SU-DHL-6 (cell line): ENCODE results near the gene NDUFS7.

ENCODE experiments used
- CTCF ChIP-seq: fragments of 200-600 bp; sonication (generic); IDR thresholded peaks from one replicate; pipeline ENCODE4 v1.5.1; 2017; ENCODE audit warnings: antibody characterized with exemption, mild to moderate bottlenecking, low read length, moderate library complexity; ENCODE audit not compliant: insufficient read depth, poor library complexity, severe bottlenecking
- EZH2phosphoT487 ChIP-seq: fragments of 200-600 bp; sonication (generic), shearing (Covaris generic); conservative IDR thresholded peaks from 2 replicates; pipeline ENCODE4 v1.6.1; 2018; ENCODE audit warnings: mild to moderate bottlenecking, antibody characterized with exemption, low read length, moderate library complexity, mixed read lengths

DNA sequence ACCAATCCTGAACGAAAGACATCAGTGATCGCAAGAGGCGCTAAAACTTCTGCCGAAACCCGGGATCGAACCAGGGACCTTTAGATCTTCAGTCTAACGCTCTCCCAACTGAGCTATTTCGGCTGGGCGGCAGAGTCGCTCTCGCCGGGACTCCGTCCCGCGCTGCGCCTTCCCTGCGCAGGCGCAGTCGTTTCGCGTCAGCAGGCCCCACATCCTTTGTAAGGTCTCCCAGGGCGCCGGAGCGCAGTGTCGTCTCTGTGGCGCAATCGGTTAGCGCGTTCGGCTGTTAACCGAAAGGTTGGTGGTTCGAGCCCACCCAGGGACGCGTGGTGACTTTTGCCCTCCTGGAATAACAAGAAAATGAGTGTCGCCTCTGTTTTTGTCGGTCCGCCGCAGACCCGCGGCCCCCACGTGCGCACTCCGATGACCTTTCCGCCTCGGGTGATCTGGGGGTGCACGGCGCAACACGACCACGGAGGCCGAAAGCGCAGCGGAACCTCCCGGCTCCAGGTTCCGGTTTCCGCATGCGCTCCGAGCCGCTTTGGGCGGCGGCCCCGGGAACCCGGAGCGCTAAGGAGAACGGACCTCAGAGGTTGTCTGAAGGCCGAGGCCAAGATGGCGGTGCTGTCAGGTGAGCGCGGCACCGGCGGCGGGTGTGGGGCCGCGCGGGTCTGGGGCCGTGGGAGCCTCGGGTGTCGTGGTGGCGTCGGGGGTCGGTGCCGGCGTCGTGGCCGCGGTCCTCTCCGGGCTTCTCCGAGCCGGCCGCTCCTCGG is at the start of gene NDUFS7:
- no peak for TF ChIP-seq EZH2phosphoT487
- no peak for TF ChIP-seq CTCF
